ENCODE results near the gene KPRP.

DNA sequence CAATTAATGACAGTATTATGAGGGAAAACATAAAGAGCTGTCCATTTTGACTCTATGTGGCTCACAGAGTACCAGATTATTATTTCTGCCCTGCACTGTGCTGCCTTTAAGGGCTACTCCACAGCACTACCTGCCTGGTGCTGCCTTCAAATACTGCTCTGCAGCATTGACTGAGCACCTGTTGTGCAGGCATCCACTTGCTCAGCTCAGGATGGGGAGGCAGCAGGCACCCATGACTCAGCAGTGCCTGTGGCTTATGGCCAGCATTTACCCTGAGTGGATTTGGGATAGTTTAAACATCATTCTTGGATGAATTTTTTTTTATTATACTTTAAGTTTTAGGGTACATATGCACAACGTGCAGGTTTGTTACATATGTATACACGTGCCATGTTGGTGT, 953 bp upstream of the KPRP start:
- TF ChIP-seq POLR2A (IDR thresholded peaks at IDR 0.05; ENCODE audit: low read depth, low read length) = no peak
- TF ChIP-seq SPI1 (IDR thresholded peaks at IDR 0.05; ENCODE audit: low read depth, low read length) = no peak
- no peak for TF ChIP-seq POLR2AphosphoS5 (IDR thresholded peaks at IDR 0.05; ENCODE audit: low read depth, low read length)
